ENCODE measurements around the gene TCTA. TPM values are rescaled to one million over a fixed set of nuclear protein-coding genes. Genes with fewer than 3 reads are reported as not detected.
"Not testable (repeated sequence)": the region's sequence is repeated elsewhere in the genome, so short reads cannot be mapped to it uniquely, and the experiment has no call there.

Gene TCTA
- total RNA-seq, 1 donor from 2014 or later: 12.4 TPM

GRCh38 chr3:49403891-49404290, 8.3 kb upstream of the TCTA start:
- Mint-ChIP-seq H3K4me3 (no peak overlapping the region), H3K9me3 (no peaks in the 10 kb centered on the region), H3K4me1 (peaks cover 29% of the 10 kb centered on the region), H3K36me3 (ENCODE audit: low read depth) (peaks cover 4% of the 10 kb centered on the region), H3K27ac (ENCODE audit: unreplicated experiment) (no peak overlapping the region), H3K27me3 (ENCODE audit: low read depth) (no peaks in the 10 kb centered on the region)
- no peak for DNase-seq (ENCODE audit: low read depth, low spot score)
- TF ChIP-seq, protein P1, sequence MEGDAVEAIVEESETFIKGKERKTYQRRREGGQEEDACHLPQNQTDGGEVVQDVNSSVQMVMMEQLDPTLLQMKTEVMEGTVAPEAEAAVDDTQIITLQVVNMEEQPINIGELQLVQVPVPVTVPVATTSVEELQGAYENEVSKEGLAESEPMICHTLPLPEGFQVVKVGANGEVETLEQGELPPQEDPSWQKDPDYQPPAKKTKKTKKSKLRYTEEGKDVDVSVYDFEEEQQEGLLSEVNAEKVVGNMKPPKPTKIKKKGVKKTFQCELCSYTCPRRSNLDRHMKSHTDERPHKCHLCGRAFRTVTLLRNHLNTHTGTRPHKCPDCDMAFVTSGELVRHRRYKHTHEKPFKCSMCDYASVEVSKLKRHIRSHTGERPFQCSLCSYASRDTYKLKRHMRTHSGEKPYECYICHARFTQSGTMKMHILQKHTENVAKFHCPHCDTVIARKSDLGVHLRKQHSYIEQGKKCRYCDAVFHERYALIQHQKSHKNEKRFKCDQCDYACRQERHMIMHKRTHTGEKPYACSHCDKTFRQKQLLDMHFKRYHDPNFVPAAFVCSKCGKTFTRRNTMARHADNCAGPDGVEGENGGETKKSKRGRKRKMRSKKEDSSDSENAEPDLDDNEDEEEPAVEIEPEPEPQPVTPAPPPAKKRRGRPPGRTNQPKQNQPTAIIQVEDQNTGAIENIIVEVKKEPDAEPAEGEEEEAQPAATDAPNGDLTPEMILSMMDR (conservative IDR thresholded peaks at IDR 0.05): no peak

- H3K27me3 Mint-ChIP-seq (ENCODE audit: low read depth): not testable (repeated sequence)
Observed at GRCh38 chr3:49405570-49405969, 6.7 kb upstream of the TCTA start.

GRCh38 chr3:49406571-49407565, 5.4 kb upstream of the TCTA start:
- TF ChIP-seq, protein P1 (conservative IDR thresholded peaks at IDR 0.05): no peak
- no peaks in the 10 kb centered on the region for H3K9me3 Mint-ChIP-seq
- H3K27me3 Mint-ChIP-seq (ENCODE audit: low read depth): no peaks in the 10 kb centered on the region
- H3K4me1 Mint-ChIP-seq: peaks cover 36% of the 10 kb centered on the region
- H3K27ac Mint-ChIP-seq (ENCODE audit: unreplicated experiment): no peak overlapping the region
- peak overlapping the region; percentile 72 for H3K4me3 Mint-ChIP-seq
- DNase-seq (ENCODE audit: low read depth, low spot score): no peak
- H3K36me3 Mint-ChIP-seq (ENCODE audit: low read depth): no peaks in the 10 kb centered on the region

More at GRCh38 chr3:49405570-49405969, 6.7 kb upstream of the TCTA start:
- not testable (repeated sequence) for H3K27ac Mint-ChIP-seq (ENCODE audit: unreplicated experiment); H3K9me3 Mint-ChIP-seq; H3K4me3 Mint-ChIP-seq; H3K36me3 Mint-ChIP-seq (ENCODE audit: low read depth); DNase-seq (ENCODE audit: low read depth, low spot score)
- H3K4me1 Mint-ChIP-seq: peaks cover 31% of the 10 kb centered on the region

DNA sequence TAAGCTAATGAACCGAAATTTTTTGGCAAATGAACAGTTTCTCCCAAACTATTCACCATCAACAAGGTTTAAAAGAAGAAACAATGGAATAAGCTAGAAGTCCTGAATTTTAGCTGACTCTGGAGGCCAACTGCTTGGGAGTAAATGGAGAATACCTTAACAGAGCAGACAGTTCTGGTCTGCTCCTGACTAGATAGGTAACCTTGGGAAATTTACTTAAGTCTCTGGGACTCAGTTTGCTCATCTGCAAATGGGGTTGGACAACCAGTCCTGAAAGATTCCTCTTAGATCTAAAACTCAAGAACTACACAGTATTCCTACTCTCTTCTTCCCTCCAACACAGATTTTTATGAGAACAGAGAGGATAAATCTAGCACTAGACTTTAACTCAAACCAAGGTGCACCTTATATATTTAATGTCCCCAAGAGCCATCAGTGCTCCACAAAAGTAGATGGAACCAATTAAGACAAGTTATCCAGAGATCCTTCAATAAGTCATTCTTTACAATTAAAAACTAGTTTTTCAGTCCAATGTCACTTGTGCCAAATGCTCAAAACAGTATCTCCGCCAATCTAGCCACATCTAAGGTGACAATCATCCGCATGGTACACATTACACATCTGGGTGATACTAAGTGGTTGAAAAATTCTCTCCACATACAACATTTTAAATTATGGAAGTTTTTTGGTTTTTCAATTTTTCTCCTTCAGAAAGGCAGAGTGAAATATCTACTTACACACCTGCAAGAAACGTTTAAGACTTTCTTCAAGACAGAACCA, 2.0 kb upstream of the TCTA start:
- peak overlapping the region; percentile 98 for H3K4me3 Mint-ChIP-seq
- H3K36me3 Mint-ChIP-seq (ENCODE audit: low read depth): no peaks in the 10 kb centered on the region
- no peak for DNase-seq (ENCODE audit: low read depth, low spot score)
- H3K27ac Mint-ChIP-seq (ENCODE audit: unreplicated experiment): no peak overlapping the region
- TF ChIP-seq, protein P1 (conservative IDR thresholded peaks at IDR 0.05): no peak
- no peaks in the 10 kb centered on the region for H3K9me3 Mint-ChIP-seq
- H3K27me3 Mint-ChIP-seq (ENCODE audit: low read depth): no peaks in the 10 kb centered on the region
- peaks cover 42% of the 10 kb centered on the region for H3K4me1 Mint-ChIP-seq

GRCh38 chr3:49410846-49411534, 1.2 kb upstream of the TCTA start:
- H3K27me3 Mint-ChIP-seq (ENCODE audit: low read depth): no peaks in the 10 kb centered on the region
- DNase-seq (ENCODE audit: low read depth, low spot score): no peak
- TF ChIP-seq, protein P1 (conservative IDR thresholded peaks at IDR 0.05): no peak
- H3K36me3 Mint-ChIP-seq (ENCODE audit: low read depth): no peaks in the 10 kb centered on the region
- peak overlapping the region; percentile 98 for H3K4me3 Mint-ChIP-seq
- no peaks in the 10 kb centered on the region for H3K9me3 Mint-ChIP-seq
- H3K4me1 Mint-ChIP-seq: peaks cover 41% of the 10 kb centered on the region
- H3K27ac Mint-ChIP-seq (ENCODE audit: unreplicated experiment): peak overlapping the region; percentile 97

Data from neural crest cell (in vitro differentiated cells).